ENCODE measurements around the gene PGRMC2.

PGRMC2 gene

GRCh38 chr4:128286474-128287058 is 1.0 kb downstream of the PGRMC2 start:
- no peak for DNase-seq

GRCh38 chr4:128285085-128285997 is 2.3 kb downstream of the PGRMC2 start:
- Histone ChIP-seq H3K36me3 (no peaks in the 10 kb centered on the region), H3K4me3 (peak overlapping the region; percentile 89 to 97), H3K27me3 (no peaks in the 10 kb centered on the region), H3K9me3 (no peaks in the 10 kb centered on the region), H3K27ac (peak overlapping the region in 1 of 2 donors; percentile 95), H3K4me1 (peaks cover 0 to 33% (median 18%) of the 10 kb centered on the region in 4 donors)
- TF ChIP-seq CTCF (IDR thresholded peaks at IDR 0.05): no peak
- intact Hi-C loops (cut with DNase I; ENCODE audit: low total_unique reads): loop anchor here (5.0 to 10.0 kb wide), 3 partner anchors 269 to 527 kb away; partner anchors contain the start of genes ABHD18 and MFSD8
- DNase-seq: peak in 1 of 2 donors; percentile 67

More at GRCh38 chr4:128286474-128287058, 1.0 kb downstream of the PGRMC2 start:
- Histone ChIP-seq H3K36me3 (no peaks in the 10 kb centered on the region), H3K27ac (peak overlapping the region; percentile 95 to 96), H3K27me3 (no peaks in the 10 kb centered on the region), H3K4me3 (peak overlapping the region; percentile 89 to 97), H3K9me3 (no peaks in the 10 kb centered on the region), H3K4me1 (peaks cover 0 to 33% (median 18%) of the 10 kb centered on the region in 4 donors)
- intact Hi-C loops (cut with DNase I; ENCODE audit: low total_unique reads): loop anchor here (2.0 to 10.0 kb wide), 4 partner anchors 100 to 526 kb away; partner anchors contain the start of genes ABHD18 and MFSD8
- no peak for TF ChIP-seq CTCF (IDR thresholded peaks at IDR 0.05)

GRCh38 chr4:128284317-128284716 is 3.3 kb downstream of the PGRMC2 start:
- Histone ChIP-seq H3K27ac (no peak overlapping the region), H3K36me3 (no peaks in the 10 kb centered on the region), H3K4me3 (no peak overlapping the region), H3K9me3 (no peaks in the 10 kb centered on the region), H3K4me1 (peaks cover 0 to 39% (median 18%) of the 10 kb centered on the region in 4 donors), H3K27me3 (no peaks in the 10 kb centered on the region)
- intact Hi-C loops (cut with DNase I; ENCODE audit: low total_unique reads): loop anchor here (10.0 kb wide), 1 partner anchor 270 kb away; no protein-coding TSS in a partner anchor
- no peak for DNase-seq
- TF ChIP-seq CTCF (IDR thresholded peaks at IDR 0.05): no peak

- Histone ChIP-seq H3K9me3 (no peaks in the 10 kb centered on the region), H3K27ac (no peak overlapping the region), H3K4me3 (no peak overlapping the region), H3K4me1 (peaks cover 0 to 40% (median 15%) of the 10 kb centered on the region in 4 donors), H3K27me3 (no peaks in the 10 kb centered on the region), H3K36me3 (no peaks in the 10 kb centered on the region)
- intact Hi-C loops (cut with DNase I; ENCODE audit: low total_unique reads): loop anchor here (10.0 kb wide), 1 partner anchor 272 kb away; no protein-coding TSS in a partner anchor
- no peak for TF ChIP-seq CTCF (IDR thresholded peaks at IDR 0.05)
- no peak for DNase-seq
Observed at GRCh38 chr4:128283071-128283470, 4.5 kb downstream of the PGRMC2 start.

GRCh38 chr4:128282516-128282915 is 5.1 kb downstream of the PGRMC2 start:
- no peaks in the 10 kb centered on the region for H3K9me3 ChIP-seq
- H3K36me3 ChIP-seq: no peaks in the 10 kb centered on the region
- peaks cover 0 to 40% (median 15%) of the 10 kb centered on the region in 4 donors for H3K4me1 ChIP-seq
- intact Hi-C loops (cut with DNase I; ENCODE audit: low total_unique reads): loop anchor here (10.0 kb wide), 1 partner anchor 272 kb away; no protein-coding TSS in a partner anchor
- H3K27me3 ChIP-seq: no peaks in the 10 kb centered on the region
- no peak overlapping the region for H3K4me3 ChIP-seq
- TF ChIP-seq CTCF (IDR thresholded peaks at IDR 0.05): no peak
- H3K27ac ChIP-seq: no peak overlapping the region
- no peak for DNase-seq

All from tibial artery (tissue), 4 donors.